Uterus (tissue), 4 donors: Measurements from ENCODE around the gene MASP1. TPM values are rescaled to one million over a fixed set of nuclear protein-coding genes. Genes with fewer than 3 reads are reported as not detected.

Experiments
- DNase-seq, 2 donors: peaks; one replicate each; pipeline ENCODE4 v3.0.0-alpha.2; 2019 to 2020
- H3K27ac ChIP-seq, 2 donors: fragments of 200-600 bp; sonication (generic); 1 replicate in 1 of 2; 2 replicates in 1 of 2; pipeline ENCODE4 v1.5.1; 2016 to 2018
- H3K27me3 ChIP-seq, 2 donors: fragments of 200-600 bp; sonication (generic); one replicate each; pipeline ENCODE4 v1.5.1; 2018 to 2019; ENCODE audit warnings: control low read depth in 1 of 2
- H3K36me3 ChIP-seq, 2 donors: fragments of 200-600 bp; sonication (generic); one replicate each; pipeline ENCODE4 v1.5.1; 2019; ENCODE audit warnings: control low read depth in 1 of 2
- H3K4me1 ChIP-seq, 2 donors: fragments of 200-600 bp; sonication (generic); one replicate each; pipeline ENCODE4 v1.5.1; 2018 to 2019; ENCODE audit warnings: control low read depth in 1 of 2
- H3K4me3 ChIP-seq, 2 donors: fragments of 200-600 bp; sonication (generic); 1 replicate in 1 of 2; 2 replicates in 1 of 2; pipeline ENCODE4 v1.5.1; 2018 to 2019; ENCODE audit warnings: mild to moderate bottlenecking in 1 of 2
- H3K9me3 ChIP-seq, 2 donors: fragments of 200-600 bp; sonication (generic); one replicate each; pipeline ENCODE4 v1.5.1; 2019; ENCODE audit warnings: control low read depth in 1 of 2
- CTCF ChIP-seq, 4 experiments: fragments of 200-600 bp in 2 of 4; fragments of 450-650 bp in 2 of 4; sonication (generic) in 2 of 4; IDR thresholded peaks; one replicate each; pipeline ENCODE4 v1.5.1; 2016 to 2019; ENCODE audit warnings: antibody characterized with exemption in 4 of 4, mild to moderate bottlenecking in 2 of 4, moderate library complexity in 1 of 4
- POLR2A ChIP-seq, 2 donors: fragments of 450-650 bp; IDR thresholded peaks; one replicate each; pipeline ENCODE4 v1.6.1; 2016; ENCODE audit warnings: antibody characterized with exemption in 2 of 2, mild to moderate bottlenecking in 1 of 2, moderate library complexity in 1 of 2
- intact Hi-C: fragments of 100-400 bp; cut with DNase I; formaldehyde crosslinking; loops from one replicate; pipeline ENCODE4 v1.15.1; 2023; ENCODE audit warnings: low total_unique reads
- total RNA-seq, 4 donors: library from RNA; depleted of rRNA in 3 of 4; stranded (reverse); fragments of >200 nt in 3 of 4; gene quantifications; one replicate each; pipeline versions ENCODE4 v1.1.0 to v1.2.4, GENCODE V29; 2014 to 2023
- donor health status: DM: yes; HTN: yes; CAD: no.

The MASP1 gene
- total RNA-seq, 4 donors from 2014 or later = 25.3 to 121 (median 84.4) TPM

GRCh38 chr3:187222801-187223200 is 68.7 kb downstream of the MASP1 start:
- no peaks in the 10 kb centered on the region for H3K36me3 ChIP-seq
- H3K27ac ChIP-seq = no peak overlapping the region
- H3K9me3 ChIP-seq = no peaks in the 10 kb centered on the region
- no peaks in the 10 kb centered on the region for H3K27me3 ChIP-seq
- H3K4me3 ChIP-seq = no peak overlapping the region
- TF ChIP-seq POLR2A (IDR thresholded peaks at IDR 0.05) (no peak), CTCF (IDR thresholded peaks at IDR 0.05) (no peak)
- H3K4me1 ChIP-seq = no peaks in the 10 kb centered on the region
- no peak for DNase-seq
- intact Hi-C loops = loop anchor here (10.0 kb wide), 2 partner anchors 452 to 482 kb away; partner anchors contain the start of genes RTP2 and SST

GRCh38 chr3:187215460-187215859 is 76.1 kb downstream of the MASP1 start:
- Histone ChIP-seq H3K4me3 (no peak overlapping the region), H3K36me3 (no peaks in the 10 kb centered on the region), H3K4me1 (peaks cover 0 to 8% of the 10 kb centered on the region in 2 donors), H3K9me3 (no peaks in the 10 kb centered on the region), H3K27ac (no peak overlapping the region), H3K27me3 (no peaks in the 10 kb centered on the region)
- DNase-seq = no peak
- intact Hi-C loops = no loop called here
- TF ChIP-seq POLR2A (IDR thresholded peaks at IDR 0.05) (no peak), CTCF (IDR thresholded peaks at IDR 0.05) (no peak)

- TF ChIP-seq CTCF (IDR thresholded peaks at IDR 0.05) (no peak), POLR2A (IDR thresholded peaks at IDR 0.05) (no peak)
- Histone ChIP-seq H3K4me3 (no peak overlapping the region), H3K27me3 (no peaks in the 10 kb centered on the region), H3K4me1 (peaks cover 8 to 15% of the 10 kb centered on the region in 2 donors), H3K36me3 (no peaks in the 10 kb centered on the region), H3K27ac (no peak overlapping the region), H3K9me3 (no peaks in the 10 kb centered on the region)
- intact Hi-C loops = no loop called here
- no peak for DNase-seq
Measured at GRCh38 chr3:187213616-187214015, 77.9 kb downstream of the MASP1 start.

GRCh38 chr3:187212705-187213104 is 78.8 kb downstream of the MASP1 start:
- Histone ChIP-seq H3K27me3 (no peaks in the 10 kb centered on the region), H3K36me3 (no peaks in the 10 kb centered on the region), H3K27ac (peak overlapping the region; percentile 58 to 73), H3K9me3 (no peaks in the 10 kb centered on the region), H3K4me1 (peaks cover 8 to 15% of the 10 kb centered on the region in 2 donors), H3K4me3 (no peak overlapping the region)
- TF ChIP-seq POLR2A (IDR thresholded peaks at IDR 0.05) (no peak), CTCF (IDR thresholded peaks at IDR 0.05) (no peak)
- intact Hi-C loops = no loop called here
- peak in 1 of 2 donors; percentile 30 for DNase-seq

- Histone ChIP-seq H3K9me3 (no peaks in the 10 kb centered on the region), H3K27me3 (no peaks in the 10 kb centered on the region), H3K36me3 (no peaks in the 10 kb centered on the region), H3K4me1 (peaks cover 11 to 15% of the 10 kb centered on the region in 2 donors), H3K4me3 (no peak overlapping the region), H3K27ac (peak overlapping the region; percentile 58 to 73)
- DNase-seq = no peak
- intact Hi-C loops = no loop called here
- TF ChIP-seq POLR2A (IDR thresholded peaks at IDR 0.05) (no peak), CTCF (IDR thresholded peaks at IDR 0.05) (no peak)
Measured at GRCh38 chr3:187212196-187212545, 79.4 kb downstream of the MASP1 start.
